ENCODE results near the gene TMPRSS3.

- TF ChIP-seq CTCF (IDR thresholded peaks at IDR 0.05) (no peak), POLR2A (IDR thresholded peaks at IDR 0.05) (no peak)
Measured at GRCh38 chr21:42375506-42375905, 20.3 kb downstream of the TMPRSS3 start.
